Fibroblast of lung (primary cell): ENCODE data around the gene MAP2K2. TPM values are rescaled to one million over a fixed set of nuclear protein-coding genes. Genes with fewer than 3 reads are reported as not detected.
"Not testable (repeated sequence)": the region's sequence is repeated elsewhere in the genome, so short reads cannot be mapped to it uniquely, and the experiment has no call there.

Experiments
- DNase-seq, 2 donors: peaks; one replicate each; pipeline versions ENCODE4 v3.0.0 to v3.0.0-alpha.2; 2010; ENCODE audit warnings: low read depth in 2 of 2
- H2AFZ ChIP-seq: 2 replicates; pipeline ENCODE4 v1.5.1; 2012; ENCODE audit warnings: low read length, control low read depth, inconsistent platforms
- H3K27ac ChIP-seq: 2 replicates; pipeline ENCODE4 v1.5.1; 2011; ENCODE audit warnings: low read length, control low read depth; ENCODE audit not compliant: insufficient read depth
- H3K27me3 ChIP-seq: 2 replicates; pipeline ENCODE4 v1.5.1; 2011; ENCODE audit warnings: mild to moderate bottlenecking, low read length; ENCODE audit not compliant: control insufficient read depth, insufficient read depth
- H3K36me3 ChIP-seq: 2 replicates; pipeline ENCODE4 v1.5.1; 2011; ENCODE audit warnings: low read length; ENCODE audit not compliant: control insufficient read depth, insufficient read depth
- H3K4me1 ChIP-seq: 2 replicates; pipeline ENCODE4 v1.5.1; 2011; ENCODE audit warnings: low read length; ENCODE audit not compliant: control insufficient read depth, insufficient read depth; ENCODE audit errors: extremely low read depth
- H3K4me2 ChIP-seq: 2 replicates; pipeline ENCODE4 v1.5.1; 2011; ENCODE audit warnings: low read length, control low read depth; ENCODE audit not compliant: insufficient read depth; ENCODE audit errors: extremely low read depth
- H3K4me3 ChIP-seq, 4 experiments: fragments of 200-600 bp in 1 of 4; sonication (generic) in 1 of 4; replicated peaks in 1 of 4; 2 replicates each; pipeline ENCODE4 v1.5.1; 2011 to 2016; ENCODE audit warnings: low read length in 4 of 4, low read depth in 3 of 4, mild to moderate bottlenecking in 3 of 4, control low read depth in 2 of 4, inconsistent platforms in 1 of 4, mixed read lengths in 1 of 4; ENCODE audit not compliant: insufficient read depth in 1 of 4; ENCODE audit errors: control extremely low read depth in 1 of 4
- H3K79me2 ChIP-seq: 2 replicates; pipeline ENCODE4 v1.5.1; 2012; ENCODE audit warnings: mild to moderate bottlenecking, low read length, inconsistent platforms; ENCODE audit not compliant: control insufficient read depth, insufficient read depth
- H3K9ac ChIP-seq: 2 replicates; pipeline ENCODE4 v1.5.1; 2011; ENCODE audit warnings: mild to moderate bottlenecking, low read length, control low read depth; ENCODE audit not compliant: insufficient read depth
- H3K9me3 ChIP-seq: 2 replicates; pipeline ENCODE4 v1.5.1; 2012; ENCODE audit warnings: low read depth, low read length; ENCODE audit not compliant: control insufficient read depth, insufficient read depth
- H4K20me1 ChIP-seq: 2 replicates; pipeline ENCODE4 v1.5.1; 2011; ENCODE audit warnings: low read length; ENCODE audit not compliant: control insufficient read depth, insufficient read depth; ENCODE audit errors: extremely low read depth
- EZH2 ChIP-seq: IDR thresholded peaks from 2 replicates; pipeline ENCODE4 v1.5.1; 2012; ENCODE audit warnings: low read length, control low read depth, mild to moderate bottlenecking; ENCODE audit errors: missing control alignments
- polyA plus RNA-seq, 2 donors: library from polyadenylated mRNA; depleted of rRNA in 1 of 2; stranded (reverse) in 1 of 2; unstranded in 1 of 2; fragments of >200 nt; gene quantifications; 2 replicates each; pipeline ENCODE4 v1.2.1, GENCODE V29; 2011 to 2012; ENCODE audit warnings: missing spikeins in 1 of 2
- total RNA-seq: library from RNA; depleted of rRNA; stranded (reverse); fragments of >200 nt; gene quantifications from 2 replicates; pipeline ENCODE4 v1.2.1, GENCODE V29; 2014
- TF ChIP-seq, protein P1 (sequence below), 2 donors: IDR thresholded peaks in 1 of 2; conservative IDR thresholded peaks in 1 of 2; 1 replicate in 1 of 2; 2 replicates in 1 of 2; pipeline ENCODE4 v1.5.1; 2011 to 2012; ENCODE audit warnings: low read length in 2 of 2, control low read depth in 1 of 2, inconsistent platforms in 1 of 2, low read depth in 1 of 2, mild to moderate bottlenecking in 1 of 2

Gene MAP2K2
- total and polyA plus RNA-seq, 2 donors (not counting 1 experiment from before 2014, with no cell fraction given): 61.6 to 159 TPM

DNA sequence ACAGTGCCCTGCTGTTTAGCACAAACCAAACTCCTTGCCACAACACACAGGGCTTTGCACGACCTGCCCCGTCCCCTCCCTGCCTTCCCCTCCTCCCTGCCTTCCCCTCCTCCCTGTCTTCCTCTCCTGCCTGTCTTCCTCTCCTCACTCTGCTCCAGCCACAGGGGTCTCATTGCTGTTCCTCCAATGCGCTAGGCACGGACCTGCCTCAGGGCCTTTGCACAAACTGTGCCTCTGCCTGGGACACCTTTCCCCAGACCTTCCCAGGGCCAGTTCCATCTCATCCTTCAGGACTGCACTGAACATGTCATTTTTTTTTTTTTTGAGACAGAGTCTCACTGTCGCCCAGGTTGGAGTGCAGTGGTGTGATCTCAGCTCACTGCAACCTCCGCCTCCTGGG, 27.7 kb upstream of the MAP2K2 start:
- H3K79me2 ChIP-seq: no peaks in the 10 kb centered on the region
- TF ChIP-seq, protein P1, sequence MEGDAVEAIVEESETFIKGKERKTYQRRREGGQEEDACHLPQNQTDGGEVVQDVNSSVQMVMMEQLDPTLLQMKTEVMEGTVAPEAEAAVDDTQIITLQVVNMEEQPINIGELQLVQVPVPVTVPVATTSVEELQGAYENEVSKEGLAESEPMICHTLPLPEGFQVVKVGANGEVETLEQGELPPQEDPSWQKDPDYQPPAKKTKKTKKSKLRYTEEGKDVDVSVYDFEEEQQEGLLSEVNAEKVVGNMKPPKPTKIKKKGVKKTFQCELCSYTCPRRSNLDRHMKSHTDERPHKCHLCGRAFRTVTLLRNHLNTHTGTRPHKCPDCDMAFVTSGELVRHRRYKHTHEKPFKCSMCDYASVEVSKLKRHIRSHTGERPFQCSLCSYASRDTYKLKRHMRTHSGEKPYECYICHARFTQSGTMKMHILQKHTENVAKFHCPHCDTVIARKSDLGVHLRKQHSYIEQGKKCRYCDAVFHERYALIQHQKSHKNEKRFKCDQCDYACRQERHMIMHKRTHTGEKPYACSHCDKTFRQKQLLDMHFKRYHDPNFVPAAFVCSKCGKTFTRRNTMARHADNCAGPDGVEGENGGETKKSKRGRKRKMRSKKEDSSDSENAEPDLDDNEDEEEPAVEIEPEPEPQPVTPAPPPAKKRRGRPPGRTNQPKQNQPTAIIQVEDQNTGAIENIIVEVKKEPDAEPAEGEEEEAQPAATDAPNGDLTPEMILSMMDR (conservative IDR thresholded peaks at IDR 0.05 in 1 of 2, IDR thresholded peaks at IDR 0.05 in 1 of 2; ENCODE audit: low read depth in 1 of 2, low read length in 2 of 2): no peak
- TF ChIP-seq EZH2: no peak
- no peak for DNase-seq
- H3K27me3 ChIP-seq: peaks cover 7% of the 10 kb centered on the region
- no peaks in the 10 kb centered on the region for H3K4me1 ChIP-seq
- H3K36me3 ChIP-seq: no peaks in the 10 kb centered on the region
- no peak overlapping the region for H2AFZ ChIP-seq
- H4K20me1 ChIP-seq: no peaks in the 10 kb centered on the region
- H3K9ac ChIP-seq: no peak overlapping the region
- no peak overlapping the region for H3K4me2 ChIP-seq
- no peak overlapping the region for H3K27ac ChIP-seq
- no peaks in the 10 kb centered on the region for H3K9me3 ChIP-seq
- no peak overlapping the region for H3K4me3 ChIP-seq

DNA sequence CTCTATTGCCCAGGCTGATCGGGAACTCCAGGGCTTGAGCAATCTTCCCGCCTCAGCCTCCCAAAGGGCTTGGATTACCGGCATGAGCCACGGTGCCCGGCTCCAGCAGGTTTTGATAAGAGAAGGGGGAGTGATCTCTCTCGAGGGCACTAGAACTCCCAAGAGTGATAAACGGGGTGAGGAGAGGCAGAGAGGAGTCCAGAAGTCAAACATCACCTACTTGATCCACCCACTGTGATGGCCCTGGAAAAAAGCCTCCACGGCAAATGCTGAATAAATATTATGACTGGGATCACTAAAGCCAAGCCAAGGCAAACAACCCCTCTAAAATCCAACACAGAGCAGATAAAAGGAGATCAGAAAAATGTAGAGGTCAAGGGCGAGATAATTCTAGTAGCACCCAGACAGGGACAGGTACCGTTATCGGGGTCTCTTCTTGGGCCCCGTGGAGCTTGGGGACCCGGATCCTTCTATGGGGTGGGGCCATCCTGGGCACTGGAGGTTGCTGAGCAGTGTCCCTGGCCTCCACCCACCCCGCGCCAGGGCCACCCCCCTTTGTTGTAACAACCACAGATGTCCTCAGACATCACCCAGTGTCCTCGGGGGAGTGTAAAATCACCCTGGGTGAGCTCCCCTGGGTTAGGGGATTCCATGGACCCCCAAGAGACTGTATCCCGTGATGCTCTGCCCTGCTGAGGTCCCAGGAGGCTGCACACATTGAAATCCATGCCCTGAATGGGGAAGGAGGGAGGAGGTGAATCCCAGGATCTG, 25.8 kb upstream of the MAP2K2 start:
- H3K4me2 ChIP-seq: no peak overlapping the region
- no peak overlapping the region for H3K9ac ChIP-seq
- H4K20me1 ChIP-seq: no peaks in the 10 kb centered on the region
- no peaks in the 10 kb centered on the region for H3K79me2 ChIP-seq
- H3K27ac ChIP-seq: no peak overlapping the region
- H3K36me3 ChIP-seq: no peaks in the 10 kb centered on the region
- H3K4me3 ChIP-seq: no peak overlapping the region
- no peaks in the 10 kb centered on the region for H3K9me3 ChIP-seq
- no peak for DNase-seq
- peaks cover 4% of the 10 kb centered on the region for H3K27me3 ChIP-seq
- peaks cover 4% of the 10 kb centered on the region for H3K4me1 ChIP-seq
- TF ChIP-seq EZH2: no peak
- TF ChIP-seq, protein P1 (conservative IDR thresholded peaks at IDR 0.05 in 1 of 2, IDR thresholded peaks at IDR 0.05 in 1 of 2; ENCODE audit: low read depth in 1 of 2, low read length in 2 of 2): no peak
- H2AFZ ChIP-seq: no peak overlapping the region

DNA sequence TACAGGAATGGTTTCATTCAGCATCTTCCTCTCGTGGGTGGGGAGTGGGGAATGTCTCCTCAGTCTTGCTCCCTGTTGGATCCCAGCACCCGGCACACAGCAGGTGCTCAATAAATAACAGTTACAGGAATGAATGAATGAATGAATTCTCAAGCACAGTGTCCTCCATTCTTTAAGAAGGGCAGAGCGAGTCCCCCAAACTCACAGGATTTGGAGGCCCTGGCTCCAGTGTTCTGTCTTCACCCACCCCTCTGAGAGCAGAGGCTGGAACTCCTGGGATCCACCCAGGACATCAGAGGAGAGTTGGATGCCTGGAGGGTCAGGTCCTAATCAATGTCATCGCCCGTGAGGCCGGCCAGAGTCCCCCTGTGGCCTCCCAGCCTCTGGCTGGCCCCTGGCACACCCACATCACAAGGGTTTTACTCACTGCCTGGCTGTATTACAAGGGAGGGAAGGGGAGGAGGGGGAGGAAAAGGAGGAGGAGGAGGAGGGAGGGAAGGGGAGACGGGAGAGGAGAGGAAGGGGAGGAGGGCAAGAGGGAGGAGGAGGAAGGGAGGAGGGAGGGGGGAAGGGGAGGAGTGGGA, 20.8 kb upstream of the MAP2K2 start:
- H3K36me3 ChIP-seq: no peaks in the 10 kb centered on the region
- DNase-seq: peak; percentile 22 to 85
- no peak overlapping the region for H3K4me3 ChIP-seq
- no peaks in the 10 kb centered on the region for H4K20me1 ChIP-seq
- H3K79me2 ChIP-seq: no peaks in the 10 kb centered on the region
- no peak overlapping the region for H3K9ac ChIP-seq
- no peak overlapping the region for H2AFZ ChIP-seq
- no peaks in the 10 kb centered on the region for H3K9me3 ChIP-seq
- H3K4me2 ChIP-seq: peak overlapping the region; percentile 35
- TF ChIP-seq, protein P1 (conservative IDR thresholded peaks at IDR 0.05 in 1 of 2, IDR thresholded peaks at IDR 0.05 in 1 of 2; ENCODE audit: low read depth in 1 of 2, low read length in 2 of 2): no peak
- no peak for TF ChIP-seq EZH2
- H3K27ac ChIP-seq: peak overlapping the region; percentile 38
- H3K27me3 ChIP-seq: peaks cover 4% of the 10 kb centered on the region
- H3K4me1 ChIP-seq: peaks cover 4% of the 10 kb centered on the region

GRCh38 chr19:4142916-4143315, 19.0 kb upstream of the MAP2K2 start:
- H3K4me2 ChIP-seq, H4K20me1 ChIP-seq, H2AFZ ChIP-seq, H3K27ac ChIP-seq, H3K4me3 ChIP-seq, H3K27me3 ChIP-seq, H3K4me1 ChIP-seq, H3K9ac ChIP-seq, H3K36me3 ChIP-seq, DNase-seq, H3K9me3 ChIP-seq, H3K79me2 ChIP-seq: not testable (repeated sequence)
